Dedifferentiated amniotic fluid mesenchymal stem cell (primary cell): Measurements from ENCODE around the gene SLC6A20.
"Not testable (repeated sequence)": the region's sequence is repeated elsewhere in the genome, so short reads cannot be mapped to it uniquely, and the experiment has no call there.

Experiments used
- DNase-seq: peaks from one replicate; pipeline ENCODE4 v3.0.0-alpha.2; 2016; ENCODE audit errors: extremely low spot score

The SLC6A20 gene

GRCh38 chr3:45760878-45761711, 35.2 kb downstream of the SLC6A20 start:
- DNase-seq = peak; percentile 46

- no peak for DNase-seq
Measured at GRCh38 chr3:45759851-45760250, 36.5 kb downstream of the SLC6A20 start.

GRCh38 chr3:45758871-45759270, 37.5 kb downstream of the SLC6A20 start:
- no peak for DNase-seq

- not testable (repeated sequence) for DNase-seq
Measured at GRCh38 chr3:45757141-45757540, 39.2 kb downstream of the SLC6A20 start.

- DNase-seq = no peak
Measured at GRCh38 chr3:45756055-45756454, 40.3 kb downstream of the SLC6A20 start.

GRCh38 chr3:45754461-45754860, 41.9 kb downstream of the SLC6A20 start:
- DNase-seq = no peak

- no peak for DNase-seq
Measured at GRCh38 chr3:45753095-45753494, 43.2 kb downstream of the SLC6A20 start.

GRCh38 chr3:45751537-45752242, 44.6 kb downstream of the SLC6A20 start:
- no peak for DNase-seq

GRCh38 chr3:45749880-45750279, 46.5 kb downstream of the SLC6A20 start:
- no peak for DNase-seq

- not testable (repeated sequence) for DNase-seq
Measured at GRCh38 chr3:45749036-45749600, 47.2 kb downstream of the SLC6A20 start.

- DNase-seq = no peak
Measured at GRCh38 chr3:45748068-45748467, 48.3 kb downstream of the SLC6A20 start.

- DNase-seq = no peak
Measured at GRCh38 chr3:45746777-45747622, 49.3 kb downstream of the SLC6A20 start.

GRCh38 chr3:45746165-45746776, 50.1 kb downstream of the SLC6A20 start:
- no peak for DNase-seq

GRCh38 chr3:45742461-45743089, 53.8 kb downstream of the SLC6A20 start:
- no peak for DNase-seq

- DNase-seq = no peak
Measured at GRCh38 chr3:45741742-45742460, 54.4 kb downstream of the SLC6A20 start.

- DNase-seq = no peak
Measured at GRCh38 chr3:45741247-45741646, 55.1 kb downstream of the SLC6A20 start.

- DNase-seq = no peak
Measured at GRCh38 chr3:45739991-45740390, 56.3 kb downstream of the SLC6A20 start.

- DNase-seq = no peak
Measured at GRCh38 chr3:45737234-45737633, 59.1 kb downstream of the SLC6A20 start.

- no peak for DNase-seq
Measured at GRCh38 chr3:45736707-45737106, 59.6 kb downstream of the SLC6A20 start.
